GM12865 (cell line): ENCODE results near the gene DOCK1.

Experiments used
- DNase-seq: peaks from one replicate; pipeline ENCODE4 v3.0.0; 2010; ENCODE audit warnings: low read depth
- H3K4me3 ChIP-seq: 2 replicates; pipeline ENCODE4 v1.5.1; 2011; ENCODE audit warnings: mild to moderate bottlenecking, low read depth, low read length, control low read depth
- TF ChIP-seq, protein P1 (sequence below): IDR thresholded peaks from 2 replicates; pipeline ENCODE4 v1.5.1; 2011; ENCODE audit warnings: low read length, control low read depth, low read depth, inconsistent platforms; ENCODE audit not compliant: insufficient read depth; ENCODE audit errors: missing control alignments

DOCK1 gene

GRCh38 chr10:126963354-126963753, 58.1 kb downstream of the DOCK1 start:
- TF ChIP-seq, protein P1, sequence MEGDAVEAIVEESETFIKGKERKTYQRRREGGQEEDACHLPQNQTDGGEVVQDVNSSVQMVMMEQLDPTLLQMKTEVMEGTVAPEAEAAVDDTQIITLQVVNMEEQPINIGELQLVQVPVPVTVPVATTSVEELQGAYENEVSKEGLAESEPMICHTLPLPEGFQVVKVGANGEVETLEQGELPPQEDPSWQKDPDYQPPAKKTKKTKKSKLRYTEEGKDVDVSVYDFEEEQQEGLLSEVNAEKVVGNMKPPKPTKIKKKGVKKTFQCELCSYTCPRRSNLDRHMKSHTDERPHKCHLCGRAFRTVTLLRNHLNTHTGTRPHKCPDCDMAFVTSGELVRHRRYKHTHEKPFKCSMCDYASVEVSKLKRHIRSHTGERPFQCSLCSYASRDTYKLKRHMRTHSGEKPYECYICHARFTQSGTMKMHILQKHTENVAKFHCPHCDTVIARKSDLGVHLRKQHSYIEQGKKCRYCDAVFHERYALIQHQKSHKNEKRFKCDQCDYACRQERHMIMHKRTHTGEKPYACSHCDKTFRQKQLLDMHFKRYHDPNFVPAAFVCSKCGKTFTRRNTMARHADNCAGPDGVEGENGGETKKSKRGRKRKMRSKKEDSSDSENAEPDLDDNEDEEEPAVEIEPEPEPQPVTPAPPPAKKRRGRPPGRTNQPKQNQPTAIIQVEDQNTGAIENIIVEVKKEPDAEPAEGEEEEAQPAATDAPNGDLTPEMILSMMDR, result no peak
- no peak for DNase-seq
- H3K4me3 ChIP-seq, result no peak overlapping the region

- no peak overlapping the region for H3K4me3 ChIP-seq
- no peak for DNase-seq
- TF ChIP-seq, protein P1, result no peak
Observed at GRCh38 chr10:126964190-126964589, 59.0 kb downstream of the DOCK1 start.

DNA sequence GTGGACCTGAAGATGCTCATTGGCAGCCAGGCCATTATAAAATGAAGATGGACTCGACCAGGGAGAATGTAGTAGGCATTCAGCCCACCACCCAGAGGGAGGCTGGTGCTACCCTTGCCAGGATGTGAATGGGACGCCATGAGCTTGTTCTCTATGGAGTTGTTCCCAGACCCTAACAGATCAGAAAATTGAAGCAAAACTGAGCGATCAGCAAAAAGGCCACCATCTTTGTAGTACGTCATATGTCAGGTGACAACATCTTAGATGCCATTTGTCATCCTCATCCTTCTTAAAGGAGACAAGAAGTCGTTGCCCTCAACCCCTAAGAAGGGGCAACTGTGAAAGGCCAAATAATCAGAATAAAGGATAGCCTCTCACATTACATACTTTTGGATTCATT, 61.7 kb downstream of the DOCK1 start:
- DNase-seq, result no peak
- TF ChIP-seq, protein P1, result no peak
- no peak overlapping the region for H3K4me3 ChIP-seq

DNA sequence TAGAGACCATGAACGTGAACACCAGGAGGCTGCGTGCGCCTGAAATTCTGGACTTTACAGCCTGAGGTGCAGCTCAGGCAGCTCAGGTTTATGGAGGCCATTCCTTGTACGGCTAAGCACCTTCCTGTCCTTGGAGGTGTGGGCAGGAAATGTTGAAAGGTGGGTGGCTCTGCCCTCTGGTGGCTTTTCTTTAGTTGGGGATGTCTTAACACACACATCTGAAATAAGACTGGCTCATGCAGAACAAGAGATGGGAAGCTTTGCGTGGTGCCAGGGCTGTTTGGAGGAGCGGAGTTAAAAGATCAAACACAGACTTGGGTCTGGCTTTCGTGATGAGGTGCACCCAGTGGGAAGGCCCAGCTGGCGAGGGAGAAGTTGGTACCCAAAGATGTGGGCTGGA, 64.1 kb downstream of the DOCK1 start:
- H3K4me3 ChIP-seq, result no peak overlapping the region
- no peak for DNase-seq
- TF ChIP-seq, protein P1, result no peak

DNA sequence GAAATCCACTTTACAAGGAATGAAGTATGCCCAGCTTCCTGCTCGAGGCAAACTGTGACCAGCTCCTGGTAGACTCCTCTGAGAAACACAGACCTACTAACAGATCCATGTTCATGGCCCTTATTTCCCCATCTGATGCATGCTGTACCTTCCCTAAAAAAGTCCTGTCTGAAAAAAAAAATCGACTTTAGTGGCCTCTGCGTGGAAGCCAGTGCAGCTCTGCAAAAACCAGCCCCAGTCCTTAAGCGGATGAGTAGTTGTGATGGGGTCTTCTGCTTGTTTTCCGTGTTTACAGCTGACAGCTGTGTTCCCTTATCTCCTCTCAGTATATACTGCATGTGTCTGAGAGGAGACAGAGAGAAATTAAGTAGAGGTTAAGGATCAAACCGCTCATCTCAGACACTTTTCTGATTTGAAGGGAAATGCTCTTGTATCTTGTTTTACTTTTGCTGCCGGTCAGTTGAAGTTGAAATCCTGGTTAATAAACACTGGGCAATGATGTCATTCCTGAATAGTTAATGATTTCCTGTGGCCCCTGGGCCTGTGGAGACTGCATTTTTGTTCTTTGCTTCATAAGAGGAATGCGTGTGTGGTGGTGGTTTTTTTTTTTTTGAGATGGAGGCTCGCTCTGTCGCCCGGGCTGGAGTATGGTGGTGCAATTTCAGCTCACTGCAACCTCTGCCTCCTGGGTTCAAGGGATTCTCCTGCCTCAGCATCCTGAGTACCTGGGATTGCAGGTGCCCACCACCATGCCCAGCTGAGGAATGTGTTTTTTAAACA, 67.6 kb downstream of the DOCK1 start:
- TF ChIP-seq, protein P1, result no peak
- no peak for DNase-seq
- H3K4me3 ChIP-seq, result no peak overlapping the region

GRCh38 chr10:126975221-126975620, 70.0 kb downstream of the DOCK1 start:
- TF ChIP-seq, protein P1, result no peak
- no peak for DNase-seq
- no peak overlapping the region for H3K4me3 ChIP-seq

DNA sequence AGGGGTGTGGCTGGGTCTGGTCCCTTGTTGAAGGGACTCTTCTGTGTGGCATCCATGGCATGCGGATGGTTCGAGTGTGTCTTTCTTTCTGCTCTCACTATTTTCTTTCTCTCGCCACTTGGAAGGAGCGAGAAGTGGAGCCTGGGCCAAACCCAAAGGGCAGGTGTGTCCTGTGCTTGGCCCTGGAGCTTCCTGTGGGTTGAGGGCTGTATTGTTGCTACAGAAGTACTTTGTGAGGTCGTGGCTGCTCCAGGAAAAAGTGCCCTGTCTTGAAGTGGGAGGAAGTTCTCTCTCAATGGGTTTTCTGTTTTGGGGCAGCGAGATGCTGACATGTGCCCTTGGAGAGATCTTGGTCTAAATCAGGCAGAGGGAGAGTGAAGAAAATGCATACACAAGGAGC, 72.0 kb downstream of the DOCK1 start:
- TF ChIP-seq, protein P1, result no peak
- H3K4me3 ChIP-seq, result no peak overlapping the region
- DNase-seq, result no peak
